HG03139 (cell line): ENCODE data around the gene TBX10.
"Not testable (repeated sequence)": the region's sequence is repeated elsewhere in the genome, so short reads cannot be mapped to it uniquely, and the experiment has no call there.

Source experiments
- ATAC-seq: cut with Tn5 transposase; IDR thresholded peaks from one replicate; pipeline ENCODE4 v1.9.1; 2021; ENCODE audit not compliant: unreplicated experiment

The TBX10 gene

DNA sequence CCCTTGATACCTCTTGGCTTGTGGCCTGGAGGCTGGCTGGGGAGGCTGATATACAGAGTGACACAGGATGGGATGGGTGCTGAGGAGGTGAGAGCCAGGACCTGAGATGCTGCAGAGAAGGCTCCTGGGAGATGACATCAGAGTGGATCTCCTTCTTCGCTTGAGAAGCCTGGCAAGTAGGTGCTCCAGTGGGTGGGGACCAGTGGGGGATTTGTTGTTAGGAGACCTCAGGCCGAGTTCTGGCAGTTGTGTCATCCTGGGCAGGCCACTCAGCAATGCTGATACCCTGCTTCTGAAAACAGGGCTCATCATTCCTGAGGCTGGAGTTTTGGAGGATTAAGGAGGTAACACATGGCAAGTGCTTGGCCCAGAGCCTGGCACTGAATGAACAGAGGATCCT lies 34.7 kb downstream of the TBX10 start:
- no peak for ATAC-seq

DNA sequence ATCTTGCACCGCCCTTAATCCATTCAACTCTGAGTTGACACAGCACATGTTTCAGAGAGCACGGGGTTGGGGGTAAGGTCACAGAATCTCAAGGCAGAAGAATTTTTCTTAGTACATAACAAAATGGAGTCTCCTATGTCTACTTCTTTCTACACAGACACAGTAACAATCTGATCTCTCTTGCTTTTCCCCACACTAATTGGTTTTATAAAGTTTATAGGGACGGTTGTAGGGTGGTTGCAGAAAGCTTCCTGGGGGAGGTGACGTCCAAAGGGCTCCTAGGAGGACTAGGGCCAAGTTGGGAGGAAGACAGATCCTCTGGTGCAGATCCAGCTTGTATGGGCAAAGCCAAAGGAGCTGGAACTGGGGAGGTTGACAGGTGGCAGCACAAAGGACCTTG lies 35.4 kb downstream of the TBX10 start:
- not testable (repeated sequence) for ATAC-seq

DNA sequence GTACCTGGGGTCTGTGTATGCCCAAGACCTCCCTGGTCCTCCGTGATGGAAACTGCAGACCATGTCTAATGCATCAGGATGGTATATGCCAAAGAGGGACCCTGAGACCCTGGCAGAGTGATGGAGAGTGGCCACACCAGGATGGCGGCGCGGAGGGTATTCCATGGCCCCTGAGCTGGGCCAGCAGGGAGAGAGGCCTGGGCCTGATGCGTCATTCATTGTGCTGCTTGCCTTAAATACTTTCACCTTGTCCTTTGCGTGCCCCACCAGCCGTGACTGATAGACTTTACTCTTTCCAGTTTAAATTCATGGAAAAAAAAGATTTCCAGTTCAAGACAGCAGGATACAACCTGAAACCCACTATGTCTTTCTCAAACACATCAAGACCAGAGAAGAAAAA lies 38.5 kb downstream of the TBX10 start:
- ATAC-seq: no peak

DNA sequence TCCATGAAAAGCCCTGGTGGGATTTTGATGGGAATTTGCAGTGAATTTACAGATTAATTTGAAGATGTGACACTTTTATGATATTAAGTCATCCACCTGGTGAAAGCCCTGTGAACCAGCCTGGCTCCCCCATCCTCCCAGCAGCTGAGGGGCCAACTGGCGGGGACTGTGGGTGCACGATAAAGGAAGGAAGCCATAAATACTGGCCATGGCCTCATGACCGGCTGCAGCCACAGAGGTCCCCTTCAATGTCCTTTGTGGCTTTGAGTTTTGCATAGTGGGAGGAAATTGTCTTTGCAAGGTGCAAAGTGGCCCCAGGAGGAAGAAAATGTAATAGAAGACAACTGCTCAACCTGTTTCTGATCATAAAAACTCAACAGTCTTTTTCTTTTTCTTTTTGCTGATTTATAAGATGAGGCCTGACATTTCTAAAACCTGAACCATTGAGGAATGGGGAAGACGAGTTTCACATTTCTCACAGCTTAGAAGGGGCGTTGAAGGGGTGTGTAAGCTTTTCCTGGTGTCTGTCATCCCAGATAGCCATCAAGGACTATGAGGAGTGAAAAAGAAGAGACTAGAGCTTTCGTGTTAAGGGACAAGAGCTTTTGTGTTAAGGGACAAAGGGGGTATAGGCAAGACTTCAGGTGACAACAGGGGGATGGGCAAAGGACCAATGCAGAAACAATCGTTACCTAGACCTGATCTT lies 39.1 kb downstream of the TBX10 start:
- peak; percentile 56 for ATAC-seq

DNA sequence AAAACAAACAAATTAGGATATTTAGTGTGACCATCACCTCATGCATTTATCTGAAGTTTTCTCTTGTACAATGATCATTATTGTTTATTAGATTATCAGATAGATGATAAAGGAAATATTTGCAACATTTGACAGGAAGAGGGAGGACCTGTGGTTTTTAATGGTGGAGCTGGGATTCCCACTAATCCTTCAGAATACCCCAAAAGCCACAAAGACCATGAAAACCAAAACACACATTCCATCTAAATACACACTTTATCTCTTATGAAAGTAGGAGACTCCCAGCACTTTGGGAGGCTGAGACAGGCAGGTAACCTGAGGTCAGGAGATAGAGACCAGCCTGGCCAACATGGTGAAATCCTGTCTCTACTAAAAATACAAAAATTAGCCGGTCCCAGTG lies 40.4 kb downstream of the TBX10 start:
- no peak for ATAC-seq

DNA sequence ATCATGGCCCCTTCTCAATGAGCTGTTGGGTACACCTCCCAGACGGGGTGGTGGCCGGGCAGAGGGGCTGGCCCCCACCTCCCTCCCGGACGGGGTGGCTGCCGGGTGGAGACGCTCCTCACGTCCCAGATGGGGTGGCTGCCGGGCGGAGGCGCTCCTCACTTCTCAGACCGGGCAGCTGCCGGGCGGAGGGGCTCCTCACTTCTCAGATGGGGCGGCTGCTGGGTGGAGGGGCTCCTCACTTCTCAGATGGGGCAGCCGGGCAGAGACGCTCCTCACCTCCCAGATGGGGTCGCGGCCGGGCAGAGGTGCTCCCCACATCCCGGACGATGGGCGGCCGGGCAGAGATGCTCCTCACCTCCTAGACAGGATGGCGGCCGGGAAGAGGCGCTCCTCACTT lies 41.6 kb downstream of the TBX10 start:
- ATAC-seq: not testable (repeated sequence)

DNA sequence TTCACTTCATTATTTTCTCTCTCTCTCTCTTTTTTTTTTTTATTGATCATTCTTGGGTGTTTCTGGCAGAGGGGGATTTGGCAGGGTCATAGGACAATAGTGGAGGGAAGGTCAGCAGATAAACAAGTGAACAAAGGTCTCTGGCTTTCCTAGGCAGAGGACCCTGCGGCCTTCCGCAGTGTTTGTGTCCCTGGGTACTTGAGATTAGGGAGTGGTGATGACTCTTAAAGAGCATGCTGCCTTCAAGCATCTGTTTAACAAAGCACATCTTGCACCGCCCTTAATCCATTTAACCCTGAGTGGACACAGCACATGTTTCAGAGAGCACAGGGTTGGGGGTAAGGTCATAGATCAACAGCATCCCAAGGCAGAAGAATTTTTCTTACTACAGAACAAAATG lies 42.1 kb downstream of the TBX10 start:
- not testable (repeated sequence) for ATAC-seq

DNA sequence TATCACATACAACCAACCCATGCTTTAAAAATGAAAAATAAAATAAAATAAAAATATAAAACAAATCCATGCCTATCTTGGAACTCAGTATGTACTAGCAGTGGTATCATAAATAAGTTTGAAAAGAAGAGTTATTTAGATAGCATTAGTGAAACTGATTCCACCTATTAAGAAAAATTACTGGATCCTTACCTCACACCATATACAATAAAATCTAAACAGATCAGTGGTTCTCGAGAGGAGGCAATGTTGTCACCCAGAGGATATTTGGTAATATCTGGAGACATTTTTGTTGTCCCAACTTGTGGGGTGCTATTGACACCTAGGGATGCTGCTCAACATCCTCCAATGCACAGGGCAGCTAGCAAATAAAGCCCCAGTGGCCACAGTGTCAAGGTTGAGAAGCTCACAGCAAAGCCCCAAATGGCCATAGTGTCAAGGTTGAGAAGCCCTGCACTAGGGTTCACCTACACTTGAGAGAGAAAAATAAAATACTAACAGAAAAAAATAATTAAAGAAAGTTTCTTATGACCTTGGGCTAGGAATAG lies 42.7 kb downstream of the TBX10 start:
- no peak for ATAC-seq

DNA sequence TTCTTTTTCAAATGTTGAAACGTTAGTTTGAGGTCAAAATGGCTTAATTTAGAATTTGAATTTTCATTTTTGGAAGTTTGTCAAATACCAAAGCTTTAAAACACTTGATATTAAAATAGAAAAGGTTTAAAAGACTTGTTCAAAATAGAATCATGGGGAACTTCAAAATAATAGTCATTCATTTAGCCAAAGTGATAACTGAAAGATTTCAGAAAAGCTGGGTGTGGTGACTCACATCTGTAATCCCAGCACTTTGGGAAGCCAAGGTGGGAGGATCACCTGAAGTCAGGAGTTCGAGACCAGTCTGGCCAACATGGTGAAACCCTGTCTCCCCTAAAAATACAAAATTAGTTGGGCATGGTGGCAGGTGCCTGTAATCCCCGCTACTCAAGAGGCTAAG lies 45.1 kb downstream of the TBX10 start:
- ATAC-seq: no peak

DNA sequence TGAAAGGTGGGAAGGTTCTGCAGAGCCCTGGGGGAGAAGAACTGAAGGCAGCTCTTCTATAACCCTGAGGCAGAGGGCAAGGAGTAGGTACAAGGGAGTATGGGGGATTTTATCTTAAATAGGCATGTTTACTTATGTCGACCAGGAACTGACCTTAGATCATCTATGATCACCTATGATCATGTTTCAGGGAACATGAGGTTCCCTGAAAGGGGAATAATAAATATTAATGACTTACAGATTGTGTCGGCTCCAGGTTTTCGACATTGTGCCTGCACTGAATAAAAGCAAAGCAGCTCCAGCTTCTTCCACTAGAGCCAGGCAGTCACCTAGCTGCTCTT lies 46.0 kb downstream of the TBX10 start:
- no peak for ATAC-seq

DNA sequence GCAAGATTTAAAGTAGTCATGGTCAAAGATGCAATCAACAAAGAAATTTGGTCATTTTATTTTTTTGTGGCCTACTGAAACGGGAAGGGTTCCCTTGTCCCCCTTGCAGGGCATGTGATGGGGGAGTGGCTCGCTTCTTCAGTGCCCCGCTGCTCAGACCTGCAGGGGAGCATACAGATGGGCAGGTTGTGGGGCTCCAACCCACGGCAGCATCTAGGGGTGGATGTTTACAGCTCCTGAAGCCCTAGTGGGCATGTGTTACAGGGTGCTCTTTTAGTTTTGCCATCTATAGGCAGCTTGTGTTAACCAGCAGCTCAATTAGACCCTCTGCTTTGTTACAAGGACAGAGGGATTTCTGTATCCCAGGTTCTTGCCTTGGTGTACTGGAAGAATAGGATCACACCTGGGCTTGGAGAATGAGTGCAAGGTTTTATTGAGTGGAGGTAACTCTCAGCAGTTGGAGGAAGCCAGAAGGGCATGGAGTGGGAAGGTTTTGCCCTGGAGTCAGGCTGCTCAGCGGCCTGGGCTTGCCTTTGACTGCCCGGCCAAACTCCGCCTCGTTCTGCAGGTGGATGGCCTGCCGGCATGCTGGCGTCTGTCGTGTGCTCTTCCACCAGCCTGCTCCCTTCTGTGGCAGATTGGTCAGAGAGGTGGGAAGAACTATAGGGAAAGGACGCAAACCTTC lies 46.5 kb downstream of the TBX10 start:
- ATAC-seq: no peak

DNA sequence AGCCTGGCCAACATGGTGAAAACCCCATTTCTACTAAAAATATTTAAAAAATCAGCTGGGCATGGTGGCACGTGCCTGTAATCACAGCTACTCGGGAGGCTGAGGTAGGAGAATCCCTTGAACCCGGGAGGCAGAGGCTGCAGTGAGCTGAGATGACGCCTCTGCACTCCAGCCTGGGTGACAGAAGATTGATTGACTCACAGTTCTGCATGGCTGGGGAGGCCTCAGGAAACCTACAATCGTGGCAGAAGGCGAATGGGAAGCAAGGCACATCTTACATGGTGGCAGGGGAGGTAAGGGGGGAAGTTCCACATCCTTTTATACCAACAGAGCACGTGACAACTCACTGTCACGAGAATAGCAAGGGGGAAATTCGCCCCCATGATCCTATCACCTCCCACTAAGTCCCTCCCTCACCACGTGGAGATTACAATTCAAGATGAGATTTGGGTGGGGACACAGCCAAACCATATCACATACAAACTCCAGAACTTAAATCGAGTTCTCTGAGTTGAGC lies 50.6 kb downstream of the TBX10 start:
- ATAC-seq: not testable (repeated sequence)

DNA sequence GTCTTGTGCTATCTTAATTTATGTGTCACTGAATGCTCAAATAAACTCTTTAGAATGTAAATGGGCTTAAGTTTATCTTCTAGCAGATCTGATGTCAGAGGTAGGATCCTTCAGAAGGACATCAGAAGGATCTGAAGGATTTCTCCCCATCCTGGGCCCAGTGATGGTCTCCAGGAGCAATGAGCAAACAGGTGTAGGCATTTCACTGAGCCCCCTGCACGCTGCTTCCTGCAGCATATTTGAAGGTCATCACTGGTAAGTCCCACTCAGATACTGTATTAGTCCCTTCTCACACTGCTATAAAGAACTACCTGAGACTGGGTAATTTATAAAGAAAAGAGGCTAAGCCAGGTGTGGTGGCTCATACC lies 51.4 kb downstream of the TBX10 start:
- peak; percentile 16 for ATAC-seq

DNA sequence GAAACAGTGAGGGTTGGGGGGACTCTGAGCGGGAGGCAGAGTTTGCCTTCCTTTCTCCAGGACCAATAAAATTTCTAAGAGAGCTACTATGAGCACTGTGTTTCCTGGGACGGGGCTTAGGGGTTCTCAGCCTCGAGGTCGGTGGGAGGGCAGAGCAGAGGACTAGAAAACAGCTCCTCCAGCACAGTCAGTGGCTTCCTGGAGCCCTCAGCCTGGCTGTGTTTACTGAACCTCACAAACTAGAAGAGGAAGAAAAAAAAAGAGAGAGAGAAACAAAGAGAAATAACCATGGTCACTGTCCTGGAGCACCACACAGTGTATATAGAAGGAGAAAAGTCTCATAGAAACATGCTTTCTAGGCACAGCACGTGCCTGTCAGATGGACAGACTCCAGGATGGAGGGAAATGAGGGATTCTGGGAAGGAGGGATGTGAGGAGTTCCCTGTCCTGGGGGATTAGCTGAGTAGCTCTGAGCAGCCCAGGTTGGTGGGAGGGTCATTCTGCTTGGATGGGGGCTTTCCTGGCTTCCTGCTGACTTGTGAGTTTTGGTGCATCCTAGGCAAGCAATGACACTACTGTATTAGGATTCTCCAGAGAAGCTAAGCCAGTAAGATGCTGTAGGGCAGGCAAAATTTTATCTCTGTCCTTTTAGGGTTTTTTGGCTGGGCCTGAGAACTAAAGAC lies 52.9 kb downstream of the TBX10 start:
- ATAC-seq: no peak

DNA sequence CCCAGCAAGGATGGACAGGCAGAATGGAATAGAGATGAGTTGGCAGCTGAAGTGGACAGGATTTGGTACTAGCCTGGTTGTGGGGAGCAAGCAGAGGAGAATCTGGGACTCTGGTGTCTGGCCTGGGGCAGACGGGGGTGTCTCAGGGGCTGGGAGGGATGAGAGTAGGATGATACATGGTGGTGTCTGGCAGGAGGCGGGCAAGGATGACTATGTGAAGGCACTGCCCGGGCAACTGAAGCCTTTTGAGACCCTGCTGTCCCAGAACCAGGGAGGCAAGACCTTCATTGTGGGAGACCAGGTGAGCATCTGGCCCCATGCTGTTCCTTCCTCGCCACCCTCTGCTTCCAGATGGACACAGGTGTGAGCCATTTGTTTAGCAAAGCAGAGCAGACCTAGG lies 53.7 kb downstream of the TBX10 start:
- ATAC-seq: no peak

DNA sequence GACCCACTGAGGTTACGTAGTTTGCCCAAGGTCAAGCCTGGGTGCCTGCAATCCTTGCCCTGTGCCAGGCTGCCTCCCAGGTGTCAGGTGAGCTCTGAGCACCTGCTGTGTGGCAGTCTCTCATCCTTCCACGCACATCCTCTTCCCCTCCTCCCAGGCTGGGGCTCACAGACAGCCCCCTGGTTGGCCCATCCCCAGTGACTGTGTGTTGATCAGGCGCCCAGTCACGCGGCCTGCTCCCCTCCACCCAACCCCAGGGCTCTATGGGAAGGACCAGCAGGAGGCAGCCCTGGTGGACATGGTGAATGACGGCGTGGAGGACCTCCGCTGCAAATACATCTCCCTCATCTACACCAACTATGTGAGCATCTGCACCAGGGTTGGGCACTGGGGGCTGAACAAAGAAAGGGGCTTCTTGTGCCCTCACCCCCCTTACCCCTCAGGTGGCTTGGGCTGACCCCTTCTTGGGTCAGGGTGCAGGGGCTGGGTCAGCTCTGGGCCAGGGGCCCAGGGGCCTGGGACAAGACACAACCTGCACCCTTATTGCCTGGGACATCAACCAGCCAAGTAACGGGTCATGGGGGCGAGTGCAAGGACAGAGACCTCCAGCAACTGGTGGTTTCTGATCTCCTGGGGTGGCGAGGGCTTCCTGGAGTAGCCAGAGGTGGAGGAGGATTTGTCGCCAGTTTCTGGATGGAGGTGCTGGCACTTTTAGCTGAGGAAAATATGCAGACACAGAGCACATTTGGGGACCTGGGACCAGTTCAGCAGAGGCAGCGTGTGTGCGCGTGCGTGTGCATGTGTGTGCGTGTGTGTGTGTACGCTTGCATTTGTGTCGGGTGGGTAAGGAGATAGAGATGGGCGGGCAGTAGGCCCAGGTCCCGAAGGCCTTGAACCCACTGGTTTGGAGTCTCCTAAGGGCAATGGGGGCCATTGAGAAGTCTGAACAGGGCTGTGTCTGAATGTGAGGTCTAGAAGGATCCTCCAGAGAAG lies 54.4 kb downstream of the TBX10 start:
- no peak for ATAC-seq

DNA sequence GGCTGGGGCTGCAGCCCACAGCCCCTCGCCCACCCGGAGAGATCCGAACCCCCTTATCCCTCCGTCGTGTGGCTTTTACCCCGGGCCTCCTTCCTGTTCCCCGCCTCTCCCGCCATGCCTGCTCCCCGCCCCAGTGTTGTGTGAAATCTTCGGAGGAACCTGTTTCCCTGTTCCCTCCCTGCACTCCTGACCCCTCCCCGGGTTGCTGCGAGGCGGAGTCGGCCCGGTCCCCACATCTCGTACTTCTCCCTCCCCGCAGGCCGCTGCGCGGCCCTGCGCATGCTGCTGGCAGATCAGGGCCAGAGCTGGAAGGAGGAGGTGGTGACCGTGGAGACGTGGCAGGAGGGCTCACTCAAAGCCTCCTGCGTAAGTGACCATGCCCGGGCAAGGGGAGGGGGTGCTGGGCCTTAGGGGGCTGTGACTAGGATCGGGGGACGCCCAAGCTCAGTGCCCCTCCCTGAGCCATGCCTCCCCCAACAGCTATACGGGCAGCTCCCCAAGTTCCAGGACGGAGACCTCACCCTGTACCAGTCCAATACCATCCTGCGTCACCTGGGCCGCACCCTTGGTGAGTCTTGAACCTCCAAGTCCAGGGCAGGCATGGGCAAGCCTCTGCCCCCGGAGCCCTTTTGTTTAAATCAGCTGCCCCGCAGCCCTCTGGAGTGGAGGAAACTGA lies 55.2 kb downstream of the TBX10 start:
- no peak for ATAC-seq

DNA sequence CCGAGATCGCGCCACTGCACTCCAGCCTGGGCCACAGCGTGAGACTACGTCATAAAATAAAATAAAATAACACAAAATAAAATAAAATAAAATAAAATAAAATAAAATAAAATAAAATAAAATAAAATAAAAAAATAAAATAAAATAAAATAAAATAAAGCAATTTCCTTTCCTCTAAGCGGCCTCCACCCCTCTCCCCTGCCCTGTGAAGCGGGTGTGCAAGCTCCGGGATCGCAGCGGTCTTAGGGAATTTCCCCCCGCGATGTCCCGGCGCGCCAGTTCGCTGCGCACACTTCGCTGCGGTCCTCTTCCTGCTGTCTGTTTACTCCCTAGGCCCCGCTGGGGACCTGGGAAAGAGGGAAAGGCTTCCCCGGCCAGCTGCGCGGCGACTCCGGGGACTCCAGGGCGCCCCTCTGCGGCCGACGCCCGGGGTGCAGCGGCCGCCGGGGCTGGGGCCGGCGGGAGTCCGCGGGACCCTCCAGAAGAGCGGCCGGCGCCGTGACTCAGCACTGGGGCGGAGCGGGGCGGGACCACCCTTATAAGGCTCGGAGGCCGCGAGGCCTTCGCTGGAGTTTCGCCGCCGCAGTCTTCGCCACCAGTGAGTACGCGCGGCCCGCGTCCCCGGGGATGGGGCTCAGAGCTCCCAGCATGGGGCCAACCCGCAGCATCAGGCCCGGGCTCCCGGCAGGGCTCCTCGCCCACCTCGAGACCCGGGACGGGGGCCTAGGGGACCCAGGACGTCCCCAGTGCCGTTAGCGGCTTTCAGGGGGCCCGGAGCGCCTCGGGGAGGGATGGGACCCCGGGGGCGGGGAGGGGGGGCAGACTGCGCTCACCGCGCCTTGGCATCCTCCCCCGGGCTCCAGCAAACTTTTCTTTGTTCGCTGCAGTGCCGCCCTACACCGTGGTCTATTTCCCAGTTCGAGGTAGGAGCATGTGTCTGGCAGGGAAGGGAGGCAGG lies 56.0 kb downstream of the TBX10 start, which contains the start of gene GSTP1:
GSTP1 (plus strand) TSS at position 566 of the 958 bp plus-strand sequence; CDS start at position 598, 32 bp downstream.
- peak; percentile 49 for ATAC-seq

DNA sequence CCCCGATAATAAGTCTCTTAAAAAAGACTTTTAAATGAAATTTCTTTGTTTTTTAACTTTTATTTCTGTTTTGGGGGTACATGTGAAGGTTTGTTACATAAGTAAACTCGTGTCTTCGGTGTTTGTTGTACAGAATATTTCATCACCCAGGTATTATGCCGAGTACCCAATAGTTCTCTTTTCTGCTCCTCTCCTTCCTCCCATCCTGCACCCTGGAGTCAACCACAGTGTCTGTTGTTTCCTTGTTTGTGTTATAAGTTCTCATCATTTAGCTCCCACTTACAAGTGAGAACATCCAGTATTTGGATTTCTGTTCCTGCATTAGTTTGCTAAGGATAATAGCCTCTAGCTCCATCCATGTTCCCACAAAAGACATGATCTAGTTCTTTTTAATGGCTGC lies 57.6 kb downstream of the TBX10 start:
- no peak for ATAC-seq
